ENCODE results near the gene NOP53. TPM values are rescaled to one million over a fixed set of nuclear protein-coding genes. Genes with fewer than 3 reads are reported as not detected.

NOP53 gene
- total and polyA plus RNA-seq, 2 of the 4 experiments (the other 2 are of a cell fraction) = 59.5 to 83.2 TPM

DNA sequence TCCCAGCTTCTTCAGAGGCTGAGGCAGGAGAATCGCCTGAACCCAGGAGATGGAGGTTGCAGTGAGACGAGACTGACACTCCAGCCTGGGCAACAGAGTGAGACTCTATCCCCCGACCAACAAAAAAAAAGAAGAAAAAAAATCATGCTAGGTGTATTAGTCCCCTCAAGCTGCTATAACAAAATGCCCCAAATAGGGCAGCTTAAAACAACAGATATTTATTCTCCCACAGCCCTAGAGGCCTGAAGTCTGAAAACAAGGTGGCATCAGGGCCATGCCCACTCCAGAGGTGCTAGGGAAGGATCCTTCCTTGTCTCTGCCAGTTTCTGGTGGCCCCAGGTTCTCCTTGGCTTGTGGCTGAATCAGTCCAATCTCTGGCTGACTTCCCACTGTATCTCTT, 40.7 kb upstream of the NOP53 start:
- peak overlapping the region; percentile 81 for H2BK5ac ChIP-seq (ENCODE audit: low read depth, low read length, poor library complexity, severe bottlenecking)
- H3K27me3 ChIP-seq (ENCODE audit: control insufficient read depth, insufficient read depth, low read length) = no peaks in the 10 kb centered on the region
- H3K4me1 ChIP-seq (ENCODE audit: control insufficient read depth, insufficient read depth, low read length) = peaks cover 5% of the 10 kb centered on the region
- H3K9me1 ChIP-seq (ENCODE audit: insufficient read depth, low read length) = peaks cover 4% of the 10 kb centered on the region
- no peak overlapping the region for H2AFZ ChIP-seq (replicated peaks; ENCODE audit: low read length, poor library complexity)
- H3K4me3 ChIP-seq (ENCODE audit: insufficient read depth, low read depth, low read length) = no peak overlapping the region
- H3K23ac ChIP-seq (ENCODE audit: low read depth, low read length) = no peak overlapping the region; the same call in 1 of the 2 replicates
- peak overlapping the region; percentile 15; the same call in 1 of the 2 replicates for H3K18ac ChIP-seq (ENCODE audit: low read depth, low read length)
- H3K36me3 ChIP-seq (ENCODE audit: control insufficient read depth, insufficient read depth, low read length) = peaks cover 25% of the 10 kb centered on the region; the same call in 1 of the 2 replicates
- peak overlapping the region; percentile 67; the same call in 1 of the 2 replicates for H3K27ac ChIP-seq (ENCODE audit: insufficient read depth, low read length)
- no peak overlapping the region for H3K4me2 ChIP-seq (ENCODE audit: low read depth, low read length)
- no CpG with 5 or more reads among the region's 3 CpGs for WGBS, 2 experiments (ENCODE audit: extremely low coverage in 2 of 2, insufficient read length in 1 of 2)
- ChIA-PET POLR2A (ENCODE audit: unreplicated experiment) (no interaction called here), CTCF (interaction anchor here (1.4 to 1.8 kb wide), 5 partner anchors 8 to 277 kb away, joined by 3 to 8 read pairs (median 4); partner anchors contain the start of genes EHD2 and NAPA)
- ATAC-seq (ENCODE audit: low read depth) (no peak), DNase-seq (no peak)
- no peak overlapping the region for H3K56ac ChIP-seq (ENCODE audit: extremely low read depth, insufficient read depth, low read length)
- H3K79me1 ChIP-seq (ENCODE audit: low read depth in 1 of 2, low read length in 2 of 2) = peaks cover 0 to 14% of the 10 kb centered on the region in 2 experiments; a peak in 1 of 4 replicates
- no peak overlapping the region for H3K9ac ChIP-seq (ENCODE audit: low read depth, low read length)
- H4K5ac ChIP-seq (ENCODE audit: low read depth, low read length) = no peak overlapping the region
- H2AK9ac ChIP-seq (replicated peaks; ENCODE audit: low read depth, low read length, poor library complexity) = no peak overlapping the region
- dilution Hi-C loops (cut with HindIII; ENCODE audit: low sequenced_read_pairs, unreplicated experiment) (no loop called here), in situ Hi-C loops (cut with MboI; ENCODE audit: low sequenced_read_pairs) (loop anchor here (5.0 to 25.0 kb wide), 2 partner anchors 267 to 417 kb away; no protein-coding TSS in a partner anchor), intact Hi-C loops (cut with micrococcal nuclease) (no loop called here)
- peak overlapping the region; percentile 89; the same call in 1 of the 2 replicates for H2AK5ac ChIP-seq (ENCODE audit: low read depth, low read length)
- H4K20me1 ChIP-seq (ENCODE audit: insufficient read depth, low read length) = peaks cover 29% of the 10 kb centered on the region
- peak overlapping the region in 1 of 2 experiments; percentile 15; a peak in 1 of 4 replicates for H4K8ac ChIP-seq (ENCODE audit: low read depth in 2 of 2, low read length in 2 of 2)
- H2BK20ac ChIP-seq (ENCODE audit: low read depth, low read length) = 0 out of 2 replicates have a peak overlapping the region, but pooled peaks have one; percentile 45
- TF ChIP-seq FOS (IDR thresholded peaks at IDR 0.05; ENCODE audit: low read depth, low read length) (no peak), CHD1 (IDR thresholded peaks at IDR 0.05; ENCODE audit: low read depth, low read length) (no peak), POLR2A (IDR thresholded peaks at IDR 0.05; ENCODE audit: low read depth, low read length) (no peak), RCOR1 (IDR thresholded peaks at IDR 0.05; ENCODE audit: insufficient replicate concordance, low read length) (no peak), USF2 (IDR thresholded peaks at IDR 0.05; ENCODE audit: low read depth, low read length) (no peak), ELK1 (IDR thresholded peaks at IDR 0.05; ENCODE audit: borderline replicate concordance, low read depth, low read length) (no peak), MAFK (IDR thresholded peaks at IDR 0.05; ENCODE audit: low read depth, low read length) (no peak), MAZ (IDR thresholded peaks at IDR 0.05; ENCODE audit: borderline replicate concordance, low read depth, low read length) (no peak), MXI1 (IDR thresholded peaks at IDR 0.05; ENCODE audit: borderline replicate concordance, low read depth, low read length) (no peak), RFX5 (IDR thresholded peaks at IDR 0.05; ENCODE audit: low read depth, low read length) (no peak), BHLHE40 (IDR thresholded peaks at IDR 0.05; ENCODE audit: low read depth, low read length) (no peak), CEBPB (IDR thresholded peaks at IDR 0.05; ENCODE audit: low read depth, low read length) (no peak), NFE2L2 (IDR thresholded peaks at IDR 0.05; ENCODE audit: low read depth, low read length) (no peak), SMC3 (IDR thresholded peaks at IDR 0.05; ENCODE audit: low read depth, low read length) (no peak), RAD21 (IDR thresholded peaks at IDR 0.05; ENCODE audit: low read length) (no peak)
- TF ChIP-seq, protein P1, sequence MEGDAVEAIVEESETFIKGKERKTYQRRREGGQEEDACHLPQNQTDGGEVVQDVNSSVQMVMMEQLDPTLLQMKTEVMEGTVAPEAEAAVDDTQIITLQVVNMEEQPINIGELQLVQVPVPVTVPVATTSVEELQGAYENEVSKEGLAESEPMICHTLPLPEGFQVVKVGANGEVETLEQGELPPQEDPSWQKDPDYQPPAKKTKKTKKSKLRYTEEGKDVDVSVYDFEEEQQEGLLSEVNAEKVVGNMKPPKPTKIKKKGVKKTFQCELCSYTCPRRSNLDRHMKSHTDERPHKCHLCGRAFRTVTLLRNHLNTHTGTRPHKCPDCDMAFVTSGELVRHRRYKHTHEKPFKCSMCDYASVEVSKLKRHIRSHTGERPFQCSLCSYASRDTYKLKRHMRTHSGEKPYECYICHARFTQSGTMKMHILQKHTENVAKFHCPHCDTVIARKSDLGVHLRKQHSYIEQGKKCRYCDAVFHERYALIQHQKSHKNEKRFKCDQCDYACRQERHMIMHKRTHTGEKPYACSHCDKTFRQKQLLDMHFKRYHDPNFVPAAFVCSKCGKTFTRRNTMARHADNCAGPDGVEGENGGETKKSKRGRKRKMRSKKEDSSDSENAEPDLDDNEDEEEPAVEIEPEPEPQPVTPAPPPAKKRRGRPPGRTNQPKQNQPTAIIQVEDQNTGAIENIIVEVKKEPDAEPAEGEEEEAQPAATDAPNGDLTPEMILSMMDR (conservative IDR thresholded peaks at IDR 0.05; ENCODE audit: low read depth, low read length) = no peak
- H3K4ac ChIP-seq (ENCODE audit: low read depth, low read length) = peak overlapping the region; percentile 65
- peak overlapping the region; percentile 13; the same call in 1 of the 3 replicates for H2BK15ac ChIP-seq (ENCODE audit: low read depth, low read length)
- peak overlapping the region; percentile 54; the same call in 1 of the 2 replicates for H2BK120ac ChIP-seq (ENCODE audit: low read depth, low read length)
- no peak overlapping the region for H4K91ac ChIP-seq (ENCODE audit: insufficient read depth, low read depth, low read length)
- H3K14ac ChIP-seq (replicated peaks; ENCODE audit: low read depth, low read length) = peak overlapping the region; percentile 58; the same call in 1 of the 2 replicates
- peaks cover 4% of the 10 kb centered on the region; the same call in 1 of the 2 replicates for H3K9me3 ChIP-seq (ENCODE audit: control insufficient read depth, insufficient read depth, low read length)
- BruUV-seq (replicated peaks) = no TSS peak

All from IMR-90 (cell line).